H1 (cell line): ENCODE measurements around the gene PDE4B. TPM values are rescaled to one million over a fixed set of nuclear protein-coding genes. Genes with fewer than 3 reads are reported as not detected.

Experiments used
- CTCF ChIA-PET: fragments of 300-600 bp; sonication (Branson Sonifier 250); formaldehyde crosslinking; loops from one replicate; lab custom pipeline; 2021; ENCODE audit not compliant: partially characterized antibody; lab: Charles Lee
- POLR2A ChIA-PET: fragments of 300-600 bp; sonication (Branson Sonifier 250); formaldehyde crosslinking; loops from one replicate; lab custom pipeline; 2021; ENCODE audit warnings: inconsistent platforms; ENCODE audit not compliant: partially characterized antibody; lab: Charles Lee
- DNase-seq, 2 experiments: peaks; one replicate each; pipeline versions ENCODE4 v3.0.0 to v3.0.0-alpha.2; 2010 to 2022; ENCODE audit warnings: low spot score in 2 of 2, low read depth in 1 of 2, mixed read lengths in 1 of 2
- FAIRE-seq: peaks from 2 replicates; lab custom pipeline; 2011; peaks lifted over from hg19 to GRCh38; lab: Jason Lieb, UNC
- H2AFZ ChIP-seq: 2 replicates; pipeline ENCODE4 v1.8.1; 2012; ENCODE audit warnings: low read length, inconsistent platforms
- H2AK5ac ChIP-seq: 2 replicates; pipeline ENCODE4 v1.6.1; 2013; ENCODE audit warnings: low read depth, low read length
- H2BK120ac ChIP-seq: replicated peaks from 2 replicates; pipeline ENCODE3; 2013; ENCODE audit warnings: low read depth, low read length, inconsistent platforms
- H2BK12ac ChIP-seq: 2 replicates; pipeline ENCODE4 v1.6.1; 2013; ENCODE audit warnings: low read depth, low read length
- H2BK15ac ChIP-seq: 2 replicates; pipeline ENCODE4 v1.6.1; 2013; ENCODE audit warnings: low read length
- H2BK20ac ChIP-seq: 2 replicates; pipeline ENCODE4 v1.6.1; 2013; ENCODE audit warnings: low read length
- H2BK5ac ChIP-seq: 2 replicates; pipeline ENCODE4 v1.6.1; 2013; ENCODE audit warnings: low read depth, low read length
- H3K14ac ChIP-seq: 2 replicates; pipeline ENCODE4 v1.6.1; 2013; ENCODE audit warnings: inconsistent platforms; ENCODE audit not compliant: insufficient read length
- H3K18ac ChIP-seq: 2 replicates; pipeline ENCODE4 v1.6.1; 2013; ENCODE audit warnings: low read length; ENCODE audit errors: extremely low read depth
- H3K23ac ChIP-seq: 2 replicates; pipeline ENCODE4 v1.6.1; 2013; ENCODE audit warnings: inconsistent platforms; ENCODE audit not compliant: insufficient read length
- H3K23me2 ChIP-seq: 2 replicates; pipeline ENCODE4 v1.6.1; 2013; ENCODE audit warnings: low read depth, low read length
- H3K27ac ChIP-seq: 2 replicates; pipeline ENCODE4 v1.6.1; 2011; ENCODE audit warnings: low read depth, low read length, inconsistent platforms
- H3K27me3 ChIP-seq, 4 experiments: replicated peaks in 1 of 4; 1 replicate in 1 of 4; 2 replicates in 3 of 4; pipeline versions ENCODE4 v1.6.1 to v1.8.1; 2011 to 2013; ENCODE audit warnings: low read length in 3 of 4, mild to moderate bottlenecking in 3 of 4, inconsistent platforms in 2 of 4, mixed read lengths in 2 of 4, moderate library complexity in 1 of 4; ENCODE audit not compliant: control insufficient read depth in 3 of 4, insufficient read depth in 3 of 4; ENCODE audit errors: extremely low read depth in 1 of 4
- H3K36me3 ChIP-seq, 4 experiments: 2 replicates each; pipeline versions ENCODE4 v1.6.1 to v1.8.1; 2011 to 2013; ENCODE audit warnings: mild to moderate bottlenecking in 4 of 4, low read length in 3 of 4, moderate library complexity in 2 of 4, control low read depth in 1 of 4, inconsistent platforms in 1 of 4; ENCODE audit not compliant: insufficient read depth in 4 of 4, control insufficient read depth in 2 of 4
- H3K4ac ChIP-seq: replicated peaks from 2 replicates; pipeline ENCODE3; 2013; ENCODE audit warnings: low read length, low read depth, mixed read lengths, inconsistent platforms; ENCODE audit not compliant: insufficient read length
- H3K4me1 ChIP-seq, 4 experiments: replicated peaks in 1 of 4; 1 replicate in 1 of 4; 2 replicates in 3 of 4; pipeline versions ENCODE4 v1.6.1 to v1.8.1; 2011 to 2013; ENCODE audit warnings: low read length in 3 of 4, inconsistent platforms in 2 of 4, mixed read lengths in 1 of 4; ENCODE audit not compliant: insufficient read depth in 4 of 4, control insufficient read depth in 3 of 4
- H3K4me2 ChIP-seq, 2 experiments: 2 replicates each; pipeline versions ENCODE4 v1.6.1 to v1.8.1; 2011 to 2013; ENCODE audit warnings: low read depth in 2 of 2, low read length in 2 of 2, control low read depth in 1 of 2, inconsistent platforms in 1 of 2, mild to moderate bottlenecking in 1 of 2; ENCODE audit not compliant: insufficient read depth in 1 of 2
- H3K4me3 ChIP-seq, 4 experiments: fragments of 200-600, 300-600 bp in 1 of 4; sonication (generic), shearing (Covaris generic), sonication (Bioruptor Twin) in 1 of 4; 2 replicates each; pipeline versions ENCODE4 v1.5.1 to v1.8.1; 2011 to 2016; ENCODE audit warnings: low read length in 4 of 4, low read depth in 3 of 4, control low read depth in 2 of 4, inconsistent platforms in 2 of 4, mild to moderate bottlenecking in 2 of 4, mixed read lengths in 1 of 4, moderate library complexity in 1 of 4; ENCODE audit not compliant: insufficient read depth in 2 of 4; ENCODE audit errors: extremely low read depth in 1 of 4
- H3K56ac ChIP-seq: replicated peaks from 2 replicates; pipeline ENCODE3; 2013; ENCODE audit warnings: low read depth, mild to moderate bottlenecking, mixed read lengths, low read length, inconsistent platforms; ENCODE audit not compliant: insufficient read length
- H3K79me1 ChIP-seq: 2 replicates; pipeline ENCODE4 v1.6.1; 2013; ENCODE audit warnings: low read depth, low read length, control low read depth
- H3K79me2 ChIP-seq, 2 experiments: 2 replicates each; pipeline versions ENCODE4 v1.6.1 to v1.8.1; 2012 to 2013; ENCODE audit warnings: low read length in 2 of 2, mild to moderate bottlenecking in 2 of 2, inconsistent platforms in 1 of 2; ENCODE audit not compliant: insufficient read depth in 2 of 2, control insufficient read depth in 1 of 2
- H3K9ac ChIP-seq, 4 experiments: replicated peaks in 1 of 4; 1 replicate in 1 of 4; 2 replicates in 3 of 4; pipeline versions ENCODE4 v1.6.1 to v1.8.1; 2011 to 2013; ENCODE audit warnings: low read depth in 3 of 4, low read length in 3 of 4, control low read depth in 2 of 4, mild to moderate bottlenecking in 2 of 4, moderate library complexity in 2 of 4, inconsistent platforms in 1 of 4; ENCODE audit errors: extremely low read depth in 1 of 4
- H3K9me3 ChIP-seq, 2 experiments: 2 replicates each; pipeline versions ENCODE4 v1.6.1 to v1.8.1; 2012 to 2013; ENCODE audit warnings: mild to moderate bottlenecking in 2 of 2, moderate library complexity in 2 of 2, control low read depth in 1 of 2, inconsistent platforms in 1 of 2, low read depth in 1 of 2, low read length in 1 of 2, mixed read lengths in 1 of 2; ENCODE audit not compliant: insufficient read depth in 2 of 2
- H4K20me1 ChIP-seq, 2 experiments: replicated peaks in 1 of 2; 2 replicates each; pipeline versions ENCODE3 to v1.8.1; 2011 to 2013; ENCODE audit warnings: inconsistent platforms in 2 of 2, low read length in 2 of 2, mild to moderate bottlenecking in 1 of 2; ENCODE audit not compliant: insufficient read depth in 2 of 2, control insufficient read depth in 1 of 2
- H4K5ac ChIP-seq: 2 replicates; pipeline ENCODE4 v1.6.1; 2013; ENCODE audit warnings: low read length, low read depth, mixed read lengths, inconsistent platforms; ENCODE audit not compliant: insufficient read length
- H4K8ac ChIP-seq: 2 replicates; pipeline ENCODE4 v1.8.0; 2013; ENCODE audit warnings: mild to moderate bottlenecking, moderate library complexity, low read length, inconsistent platforms; ENCODE audit not compliant: insufficient read depth; ENCODE audit errors: extremely low read depth
- H4K91ac ChIP-seq: replicated peaks from 2 replicates; pipeline ENCODE3; 2013; ENCODE audit warnings: low read length, mixed read lengths, inconsistent platforms; ENCODE audit not compliant: insufficient read length
- ATF2 ChIP-seq: IDR thresholded peaks from 2 replicates; pipeline ENCODE4 v1.6.1; 2012; ENCODE audit warnings: low read length, inconsistent platforms
- KDM5A ChIP-seq: fragments of 200-600 bp; IDR thresholded peaks from 2 replicates; pipeline ENCODE4 v1.7.1; 2012; ENCODE audit warnings: mild to moderate bottlenecking, low read length, inconsistent platforms, mixed read lengths
- WGBS, 2 experiments: shearing (Covaris generic) in 1 of 2; methylation state at CpG; one replicate each; pipeline versions ENCODE4 v1.1.6 to v1.1.7; 2013 to 2015; ENCODE audit warnings: low lambda C conversion rate in 2 of 2, mixed read lengths in 2 of 2, inconsistent platforms in 1 of 2, low coverage in 1 of 2, missing lambda C conversion rate in 1 of 2; ENCODE audit not compliant: insufficient replicate concordance in 2 of 2, insufficient coverage in 1 of 2, insufficient read length in 1 of 2; ENCODE audit errors: extremely low coverage in 1 of 2, missing lambda C conversion rate in 1 of 2; 5-methylcytosine and 5-hydroxymethylcytosine counted together
- polyA plus RNA-seq, 7 experiments: library from polyadenylated mRNA; depleted of rRNA in 3 of 7; stranded (reverse) in 5 of 7; unstranded in 2 of 7; fragments of >200 nt in 5 of 7; fragments of 200-250 nt in 2 of 7; gene quantifications; 1 replicate in 5 of 7; 2 replicates in 1 of 7; 4 replicates in 1 of 7; pipeline versions ENCODE4 v1.2.1 to v1.2.3, GENCODE V29; 2011 to 2013; ENCODE audit warnings: missing spikeins in 2 of 7, mixed read lengths in 2 of 7
- total RNA-seq: library from RNA; stranded (reverse); fragmentation: NEBNext Ultra II Directional; extraction: Animal tissue kit (Norgen Biotek cat#: 25700); gene quantifications from 2 replicates; pipeline ENCODE4 v1.2.1, GENCODE V29; 2021

Gene PDE4B
- total and polyA plus RNA-seq, 2 of the 8 experiments (the other 6 are each of a cell fraction or from before 2014, with no cell fraction given) = 5.0 to 15.1 TPM

DNA sequence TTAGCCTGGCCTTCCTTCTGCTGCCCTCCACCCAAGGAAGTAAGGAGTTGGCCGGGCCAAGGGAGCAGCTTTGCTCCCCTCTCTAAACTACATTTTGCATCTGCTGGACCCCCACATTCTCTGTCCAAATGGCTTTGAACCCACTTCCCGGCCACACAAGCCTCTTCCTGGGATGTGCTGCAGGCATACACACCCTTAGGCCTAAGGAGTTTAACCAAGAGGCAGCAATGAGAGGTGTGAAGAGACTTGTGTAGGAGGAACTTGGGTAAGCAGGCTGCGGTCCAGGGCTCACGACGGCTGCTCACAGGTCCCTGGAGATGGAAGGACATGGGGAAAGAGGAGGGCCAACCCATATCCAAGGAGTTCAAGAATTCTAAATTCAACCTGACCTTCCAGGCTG is 544.6 kb downstream of the PDE4B start:
- no peak overlapping the region for H4K91ac ChIP-seq
- H2BK12ac ChIP-seq = no peak overlapping the region
- no peaks in the 10 kb centered on the region for H4K20me1 ChIP-seq
- no peak overlapping the region for H4K5ac ChIP-seq
- H3K79me2 ChIP-seq = peaks cover 0 to 59% of the 10 kb centered on the region in 2 experiments; a peak in 3 of 4 replicates
- 93% methylated on average over 5 of the region's 5 CpGs; no CpG with 5 or more reads in 1 of the 2 experiments for WGBS, 2 experiments
- H3K18ac ChIP-seq = no peak overlapping the region
- POLR2A ChIA-PET = no interaction called here
- no peak overlapping the region for H3K27ac ChIP-seq
- peaks cover 0 to 21% (median 13%) of the 10 kb centered on the region in 4 experiments; a peak in 5 of 7 replicates for H3K4me1 ChIP-seq
- H3K79me1 ChIP-seq = no peaks in the 10 kb centered on the region; the same call in 1 of the 2 replicates
- no peak overlapping the region for H2BK15ac ChIP-seq
- no peak overlapping the region for H2BK120ac ChIP-seq
- DNase-seq (no peak), FAIRE-seq (no peak)
- no peak overlapping the region for H3K4ac ChIP-seq
- H3K56ac ChIP-seq = no peak overlapping the region
- no peak overlapping the region for H3K4me3 ChIP-seq
- H2BK20ac ChIP-seq = no peak overlapping the region
- H3K4me2 ChIP-seq = no peak overlapping the region
- no peak overlapping the region for H3K23ac ChIP-seq
- H2BK5ac ChIP-seq = no peak overlapping the region
- H2AFZ ChIP-seq = no peak overlapping the region
- CTCF ChIA-PET = interaction anchor here (0.9 to 1.7 kb wide), 2 partner anchors 109 to 388 kb away, joined by 3 to 5 read pairs; no protein-coding TSS in a partner anchor
- H3K9ac ChIP-seq = no peak overlapping the region
- H3K9me3 ChIP-seq = no peaks in the 10 kb centered on the region
- H3K23me2 ChIP-seq = no peaks in the 10 kb centered on the region
- no peak overlapping the region for H3K14ac ChIP-seq
- no peak overlapping the region for H2AK5ac ChIP-seq
- no peak overlapping the region for H4K8ac ChIP-seq
- H3K27me3 ChIP-seq = no peaks in the 10 kb centered on the region; a peak in 1 of 7 replicates
- no peaks in the 10 kb centered on the region for H3K36me3 ChIP-seq
- TF ChIP-seq ATF2 = no peak
- no peak for TF ChIP-seq KDM5A
